Measurements from ENCODE around the gene BET1. TPM values are rescaled to one million over a fixed set of nuclear protein-coding genes. Genes with fewer than 3 reads are reported as not detected.
A peak's percentile ranks its signal among the peaks of the same experiment; 100 is the strongest.

The BET1 gene
- total RNA-seq, 1 experiment from 2014 or later: 12.1 TPM

DNA sequence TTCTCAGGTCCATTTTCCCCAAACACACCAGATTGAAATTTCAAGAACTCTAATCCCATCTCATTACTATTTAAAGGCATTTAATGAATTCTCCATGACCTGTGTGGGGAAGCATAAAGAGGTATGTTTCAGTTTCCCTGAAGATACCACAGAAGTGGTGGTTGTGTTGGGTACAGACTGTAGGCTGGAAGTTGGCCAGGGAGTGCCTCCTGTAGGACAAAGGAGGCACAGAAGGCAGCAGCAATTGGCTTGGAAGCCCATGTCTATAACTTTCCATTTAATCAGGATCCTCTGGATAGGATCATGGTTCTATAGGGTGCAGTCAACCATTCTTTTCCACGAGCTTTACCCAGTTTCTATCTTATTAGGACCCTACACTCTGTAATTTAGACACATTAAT is 8.6 kb upstream of the BET1 start:
- intact Hi-C loops (cut with micrococcal nuclease): no loop called here
- BruUV-seq (replicated peaks): no TSS peak

DNA sequence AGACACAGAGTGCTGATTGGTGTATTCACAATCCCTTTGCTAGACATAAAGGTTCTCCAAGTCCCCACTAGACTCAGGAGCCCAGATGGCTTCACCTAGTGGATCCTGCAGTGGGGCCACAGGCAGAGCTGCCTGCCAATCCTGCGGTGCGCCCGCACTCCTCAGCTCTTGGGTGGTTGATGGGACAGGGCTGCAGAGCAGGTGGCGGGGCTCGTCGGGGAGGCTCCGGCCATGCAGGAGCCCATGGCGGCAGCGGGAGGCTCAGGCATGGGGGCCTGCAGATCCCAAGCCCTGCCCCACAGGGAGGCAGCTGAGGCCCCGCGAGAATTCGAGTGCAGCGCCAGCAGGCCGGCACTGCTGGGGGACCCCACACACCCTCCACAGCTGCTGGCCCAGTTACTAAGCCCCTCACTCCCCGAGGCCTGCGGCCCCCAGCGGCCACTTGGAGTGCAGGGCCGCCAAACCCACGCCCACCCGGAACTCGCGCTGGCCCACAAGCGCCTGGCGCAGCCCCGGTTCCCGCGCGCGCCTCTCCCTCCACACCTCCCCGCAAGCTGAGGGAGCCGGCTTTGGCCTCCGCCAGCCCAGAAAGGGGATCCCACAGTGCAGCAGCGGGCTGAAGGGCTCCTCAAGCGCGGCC is 7.7 kb upstream of the BET1 start:
- ATAC-seq (no peak), DNase-seq (no peak)
- H3K9me3 ChIP-seq (ENCODE audit: low read length): no peaks in the 10 kb centered on the region
- H3K9me2 ChIP-seq (replicated peaks; ENCODE audit: low read length): no peaks in the 10 kb centered on the region
- H3K9ac ChIP-seq (ENCODE audit: low read length): no peak overlapping the region
- no peaks in the 10 kb centered on the region; the same call in 1 of the 2 replicates for H3K4me1 ChIP-seq (ENCODE audit: insufficient read depth, low read length)
- ChIA-PET POLR2A (ENCODE audit: unreplicated experiment) (no interaction called here), CTCF (no interaction called here)
- H3K79me2 ChIP-seq (ENCODE audit: low read length): no peaks in the 10 kb centered on the region
- no peak overlapping the region for H3K4me3 ChIP-seq (ENCODE audit: low read length)
- TF ChIP-seq EZH2phosphoT487 (IDR thresholded peaks at IDR 0.05; ENCODE audit: borderline replicate concordance, low read length): no peak
- TF ChIP-seq EZH2 (IDR thresholded peaks at IDR 0.05; ENCODE audit: low read length, unreplicated experiment): no peak
- no peak for TF ChIP-seq CTCF (conservative IDR thresholded peaks at IDR 0.05; ENCODE audit: low read depth, low read length)
- no peaks in the 10 kb centered on the region for H4K20me1 ChIP-seq (ENCODE audit: low read length)
- H3K4me2 ChIP-seq (ENCODE audit: low read length): no peak overlapping the region
- H2AFZ ChIP-seq (ENCODE audit: low read length): no peak overlapping the region
- no peaks in the 10 kb centered on the region for H3K36me3 ChIP-seq (ENCODE audit: low read depth, low read length)
- H3K27me3 ChIP-seq (ENCODE audit: low read length): peaks cover 13% of the 10 kb centered on the region
- BruUV-seq (replicated peaks): no TSS peak
- intact Hi-C loops (cut with micrococcal nuclease): no loop called here
- H3F3A ChIP-seq (ENCODE audit: low read length, unreplicated experiment): no peaks in the 10 kb centered on the region
- H3K27ac ChIP-seq (ENCODE audit: low read length): no peak overlapping the region

More for the DNA sequence above, 8.6 kb upstream of the BET1 start:
- ATAC-seq (no peak), DNase-seq (peak; percentile 6)
- Histone ChIP-seq H3K4me2 (ENCODE audit: low read length) (no peak overlapping the region), H3K4me1 (ENCODE audit: insufficient read depth, low read length) (no peaks in the 10 kb centered on the region; the same call in 1 of the 2 replicates), H2AFZ (ENCODE audit: low read length) (no peak overlapping the region), H3K9me2 (replicated peaks; ENCODE audit: low read length) (no peaks in the 10 kb centered on the region), H3F3A (ENCODE audit: low read length, unreplicated experiment) (no peaks in the 10 kb centered on the region), H3K36me3 (ENCODE audit: low read depth, low read length) (no peaks in the 10 kb centered on the region), H4K20me1 (ENCODE audit: low read length) (no peaks in the 10 kb centered on the region), H3K4me3 (ENCODE audit: low read length) (no peak overlapping the region), H3K27ac (ENCODE audit: low read length) (no peak overlapping the region), H3K9me3 (ENCODE audit: low read length) (no peaks in the 10 kb centered on the region), H3K9ac (ENCODE audit: low read length) (no peak overlapping the region), H3K27me3 (ENCODE audit: low read length) (peaks cover 13% of the 10 kb centered on the region), H3K79me2 (ENCODE audit: low read length) (no peaks in the 10 kb centered on the region)
- CTCF ChIA-PET: no interaction called here
- no peak for TF ChIP-seq CTCF (conservative IDR thresholded peaks at IDR 0.05; ENCODE audit: low read depth, low read length)
- POLR2A ChIA-PET (ENCODE audit: unreplicated experiment): no interaction called here

DNA sequence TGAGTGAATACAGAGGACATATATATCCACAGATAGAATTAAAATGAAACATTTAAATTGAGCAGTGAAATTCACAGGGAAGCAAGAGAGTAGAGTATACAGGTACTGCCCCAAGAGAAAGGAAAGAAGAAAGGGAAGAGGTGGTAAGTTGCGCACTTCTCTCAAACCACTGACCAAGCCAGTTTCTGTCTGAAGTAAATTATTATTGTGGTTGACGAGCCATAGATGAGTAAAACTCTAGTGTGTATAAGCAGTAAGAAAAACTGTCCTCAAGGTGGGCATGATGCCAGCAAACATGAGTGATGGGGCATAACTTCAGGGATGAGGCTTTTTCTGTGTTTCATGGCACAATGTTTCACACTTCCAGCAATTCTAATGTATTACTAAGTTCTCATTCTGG is 4.4 kb upstream of the BET1 start:
- peak; percentile 77 for DNase-seq
- ChIA-PET CTCF (interaction anchor here (0.6 kb wide), 1 partner anchor 93 kb away, joined by 4 read pairs; no protein-coding TSS in a partner anchor), POLR2A (ENCODE audit: unreplicated experiment) (no interaction called here)
- no TSS peak for BruUV-seq (replicated peaks)
- Histone ChIP-seq H3K9me3 (ENCODE audit: low read length) (no peaks in the 10 kb centered on the region), H3K4me2 (ENCODE audit: low read length) (no peak overlapping the region), H3K9ac (ENCODE audit: low read length) (no peak overlapping the region), H3K9me2 (replicated peaks; ENCODE audit: low read length) (no peaks in the 10 kb centered on the region), H3K36me3 (ENCODE audit: low read depth, low read length) (no peaks in the 10 kb centered on the region), H3K79me2 (ENCODE audit: low read length) (peaks cover 5% of the 10 kb centered on the region), H3F3A (ENCODE audit: low read length, unreplicated experiment) (no peaks in the 10 kb centered on the region), H3K27ac (ENCODE audit: low read length) (no peak overlapping the region), H4K20me1 (ENCODE audit: low read length) (no peaks in the 10 kb centered on the region), H2AFZ (ENCODE audit: low read length) (no peak overlapping the region), H3K4me1 (ENCODE audit: insufficient read depth, low read length) (no peaks in the 10 kb centered on the region; the same call in none of the 2 replicates), H3K4me3 (ENCODE audit: low read length) (no peak overlapping the region), H3K27me3 (ENCODE audit: low read length) (peaks cover under 1% of the 10 kb centered on the region; the same call in 1 of the 2 replicates)
- ATAC-seq: no peak
- intact Hi-C loops (cut with micrococcal nuclease): no loop called here
- no peak for TF ChIP-seq EZH2phosphoT487 (IDR thresholded peaks at IDR 0.05; ENCODE audit: borderline replicate concordance, low read length)
- TF ChIP-seq CTCF (conservative IDR thresholded peaks at IDR 0.05; ENCODE audit: low read depth, low read length): no peak
- no peak for TF ChIP-seq EZH2 (IDR thresholded peaks at IDR 0.05; ENCODE audit: low read length, unreplicated experiment)
